OCI-LY3 (cell line): ENCODE data around the gene MRGPRX1.

Experiments
- H2AFZ ChIP-seq: fragments of 200-600, 300-600 bp; shearing (Covaris generic); 2 replicates; pipeline ENCODE4 v1.6.0; 2014; ENCODE audit warnings: antibody characterized with exemption, low read depth, low read length
- H3K27ac ChIP-seq: fragments of 200-600, 300-600 bp; sonication (generic); 2 replicates; pipeline ENCODE4 v1.5.1; 2014; ENCODE audit warnings: mild to moderate bottlenecking, low read length, moderate library complexity, mixed read lengths
- H3K27me3 ChIP-seq: fragments of 200-600, 300-600 bp; sonication (generic); 2 replicates; pipeline ENCODE4 v1.6.1; 2014; ENCODE audit warnings: low read depth, low read length, mixed read lengths
- H3K36me3 ChIP-seq: fragments of 200-600, 300-600 bp; sonication (generic); replicated peaks from 2 replicates; pipeline ENCODE3; 2014; ENCODE audit warnings: low read depth, low read length, mixed read lengths
- H3K4me1 ChIP-seq: fragments of 300-600, 200-600 bp; sonication (generic); 2 replicates; pipeline ENCODE4 v1.6.1; 2014; ENCODE audit warnings: low read length, mixed read lengths
- H3K4me2 ChIP-seq: fragments of 200-600, 300-600 bp; sonication (generic); 2 replicates; pipeline ENCODE4 v1.6.1; 2014; ENCODE audit warnings: low read length, mixed read lengths
- H3K4me3 ChIP-seq: fragments of 300-600, 200-600 bp; sonication (generic); 2 replicates; pipeline ENCODE4 v1.5.1; 2014; ENCODE audit warnings: antibody characterized with exemption, mild to moderate bottlenecking, low read length, moderate library complexity
- H3K79me2 ChIP-seq: fragments of 300-600, 200-600 bp; shearing (Covaris generic); 2 replicates; pipeline ENCODE4 v1.6.1; 2014; ENCODE audit warnings: mild to moderate bottlenecking, low read length, mixed read lengths
- H3K9ac ChIP-seq: fragments of 300-600, 200-600 bp; shearing (Covaris generic); 2 replicates; pipeline ENCODE4 v1.6.0; 2014; ENCODE audit warnings: mild to moderate bottlenecking, low read length, moderate library complexity
- H3K9me3 ChIP-seq: fragments of 200-600, 300-600 bp; shearing (Covaris generic); 2 replicates; pipeline ENCODE4 v1.6.1; 2014; ENCODE audit warnings: low read length, mixed read lengths; ENCODE audit not compliant: insufficient read depth
- H4K20me1 ChIP-seq: fragments of 200-600, 300-600 bp; sonication (generic); 2 replicates; pipeline ENCODE4 v1.6.1; 2016; ENCODE audit warnings: low read length, mixed read lengths; ENCODE audit not compliant: insufficient read depth
- EZH2phosphoT487 ChIP-seq: fragments of 200-600 bp; shearing (Covaris generic); IDR thresholded peaks from 2 replicates; pipeline ENCODE4 v1.6.1; 2018; ENCODE audit warnings: antibody characterized with exemption, mixed run types, low read depth
- TF ChIP-seq, protein P1 (sequence below): fragments of 200-600, 300-600 bp; sonication (generic); IDR thresholded peaks from 2 replicates; pipeline ENCODE4 v1.5.1; 2014; ENCODE audit warnings: antibody characterized with exemption, low read length, low read depth

MRGPRX1 gene

DNA sequence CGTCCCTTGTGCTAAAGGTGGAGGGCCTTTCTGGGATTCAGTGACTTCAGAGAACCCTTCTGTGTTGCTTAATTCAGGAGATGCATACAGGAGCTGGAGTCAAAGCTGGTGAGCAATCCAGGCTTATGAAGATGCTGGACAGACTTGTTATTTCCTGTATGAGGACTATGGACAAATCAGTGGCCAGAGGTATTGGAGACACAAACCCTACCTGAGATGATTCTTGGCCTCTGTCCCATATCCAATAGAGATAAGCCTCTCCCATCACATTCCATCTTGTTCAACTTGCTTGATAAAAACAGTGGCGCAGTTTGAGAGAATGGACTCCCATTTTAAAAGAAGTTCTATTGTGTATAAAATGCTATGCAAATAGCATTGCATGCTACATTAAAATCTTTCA, at the start of gene MRGPRX1:
Gene MRGPRX1, minus strand, starts transcription at position 101 of the 400 bp plus-strand sequence. CDS start 4,630 bp downstream, outside the sequence.
- H3K4me3 ChIP-seq = no peak within 1 kb of the TSS
- no peak within 1 kb of the TSS for H3K9ac ChIP-seq
- H3K4me1 ChIP-seq = no peaks in the 10 kb centered on the region
- no peaks in the 10 kb centered on the region for H3K9me3 ChIP-seq
- H3K79me2 ChIP-seq = no peaks in the 10 kb centered on the region
- TF ChIP-seq, protein P1, sequence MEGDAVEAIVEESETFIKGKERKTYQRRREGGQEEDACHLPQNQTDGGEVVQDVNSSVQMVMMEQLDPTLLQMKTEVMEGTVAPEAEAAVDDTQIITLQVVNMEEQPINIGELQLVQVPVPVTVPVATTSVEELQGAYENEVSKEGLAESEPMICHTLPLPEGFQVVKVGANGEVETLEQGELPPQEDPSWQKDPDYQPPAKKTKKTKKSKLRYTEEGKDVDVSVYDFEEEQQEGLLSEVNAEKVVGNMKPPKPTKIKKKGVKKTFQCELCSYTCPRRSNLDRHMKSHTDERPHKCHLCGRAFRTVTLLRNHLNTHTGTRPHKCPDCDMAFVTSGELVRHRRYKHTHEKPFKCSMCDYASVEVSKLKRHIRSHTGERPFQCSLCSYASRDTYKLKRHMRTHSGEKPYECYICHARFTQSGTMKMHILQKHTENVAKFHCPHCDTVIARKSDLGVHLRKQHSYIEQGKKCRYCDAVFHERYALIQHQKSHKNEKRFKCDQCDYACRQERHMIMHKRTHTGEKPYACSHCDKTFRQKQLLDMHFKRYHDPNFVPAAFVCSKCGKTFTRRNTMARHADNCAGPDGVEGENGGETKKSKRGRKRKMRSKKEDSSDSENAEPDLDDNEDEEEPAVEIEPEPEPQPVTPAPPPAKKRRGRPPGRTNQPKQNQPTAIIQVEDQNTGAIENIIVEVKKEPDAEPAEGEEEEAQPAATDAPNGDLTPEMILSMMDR = no peak
- TF ChIP-seq EZH2phosphoT487 = no peak
- no peak within 1 kb of the TSS for H3K4me2 ChIP-seq
- H3K27me3 ChIP-seq = peaks cover 36% of the 10 kb centered on the region; the same call in 1 of the 2 replicates
- H3K27ac ChIP-seq = no peak within 1 kb of the TSS
- no peaks in the 10 kb centered on the region for H3K36me3 ChIP-seq
- no peaks in the 10 kb centered on the region for H4K20me1 ChIP-seq
- no peak within 1 kb of the TSS for H2AFZ ChIP-seq

DNA sequence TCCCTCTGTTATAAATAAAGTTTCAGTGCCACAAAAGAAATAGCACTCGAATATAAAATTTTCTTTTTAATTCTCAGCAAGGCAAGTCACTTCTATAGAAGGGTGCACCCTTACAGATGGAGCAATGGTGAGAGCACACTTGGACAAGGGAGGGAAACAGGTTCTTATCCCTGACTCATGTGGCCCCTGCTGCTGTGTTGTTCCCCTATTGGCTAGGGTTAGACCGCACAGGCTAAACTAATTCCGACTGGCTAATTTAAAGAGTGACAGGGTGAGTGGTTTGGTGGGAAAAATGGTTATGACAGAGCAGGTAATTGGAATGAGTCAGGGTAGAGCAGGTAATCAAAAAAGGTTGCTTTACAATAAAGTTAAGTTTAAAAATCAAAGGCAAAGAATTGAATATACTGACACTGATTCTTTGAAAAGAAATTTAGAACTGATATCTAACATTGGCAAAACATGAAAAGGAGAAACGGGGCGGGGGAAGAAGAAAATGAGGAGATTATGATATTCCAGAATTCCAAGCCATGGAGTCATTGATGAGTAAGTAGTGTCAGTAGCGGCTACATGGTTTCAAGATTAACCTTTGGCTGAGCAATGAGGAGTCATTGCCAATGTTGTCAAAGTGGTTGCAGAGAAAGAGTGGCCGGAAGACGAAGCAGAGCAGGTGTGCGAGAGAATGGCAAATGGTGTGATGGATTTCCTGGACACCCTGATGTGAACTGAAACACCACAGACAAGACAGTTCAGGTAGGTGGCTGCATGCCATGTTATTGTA, 48.4 kb upstream of the MRGPRX1 start:
- TF ChIP-seq, protein P1 = no peak
- H4K20me1 ChIP-seq = no peaks in the 10 kb centered on the region
- H2AFZ ChIP-seq = no peak overlapping the region
- H3K9me3 ChIP-seq = no peaks in the 10 kb centered on the region
- H3K27me3 ChIP-seq = no peaks in the 10 kb centered on the region
- no peak overlapping the region for H3K9ac ChIP-seq
- no peaks in the 10 kb centered on the region for H3K4me1 ChIP-seq
- H3K27ac ChIP-seq = no peak overlapping the region
- H3K4me3 ChIP-seq = no peak overlapping the region
- no peaks in the 10 kb centered on the region for H3K79me2 ChIP-seq
- H3K4me2 ChIP-seq = no peak overlapping the region
- H3K36me3 ChIP-seq = no peaks in the 10 kb centered on the region

DNA sequence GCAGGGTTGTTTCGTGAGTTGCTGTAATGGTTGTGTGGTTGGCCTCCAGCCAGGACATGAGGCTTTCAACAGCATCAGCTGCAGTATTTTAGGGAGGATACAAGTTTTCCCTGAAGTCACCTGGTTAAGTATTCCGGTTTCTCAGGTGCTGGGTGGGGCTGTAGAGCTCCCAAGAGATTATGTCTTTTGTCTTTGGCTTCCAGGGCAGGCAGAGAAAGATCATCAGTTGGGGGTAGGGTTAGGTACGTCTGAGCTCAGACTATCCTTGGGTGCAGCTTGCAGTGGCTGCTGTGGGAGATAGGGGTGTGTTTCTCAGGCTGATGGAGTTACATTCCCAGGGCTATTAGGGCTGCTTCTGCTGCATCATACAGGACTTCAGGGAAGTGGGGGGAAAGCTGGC, 47.5 kb upstream of the MRGPRX1 start:
- Histone ChIP-seq H3K27me3 (no peaks in the 10 kb centered on the region), H3K9ac (no peak overlapping the region), H2AFZ (no peak overlapping the region), H3K4me1 (no peaks in the 10 kb centered on the region), H3K4me2 (no peak overlapping the region), H3K36me3 (no peaks in the 10 kb centered on the region), H3K9me3 (no peaks in the 10 kb centered on the region), H3K27ac (no peak overlapping the region), H3K4me3 (no peak overlapping the region), H4K20me1 (no peaks in the 10 kb centered on the region), H3K79me2 (no peaks in the 10 kb centered on the region)
- TF ChIP-seq, protein P1 = no peak
- no peak for TF ChIP-seq EZH2phosphoT487

DNA sequence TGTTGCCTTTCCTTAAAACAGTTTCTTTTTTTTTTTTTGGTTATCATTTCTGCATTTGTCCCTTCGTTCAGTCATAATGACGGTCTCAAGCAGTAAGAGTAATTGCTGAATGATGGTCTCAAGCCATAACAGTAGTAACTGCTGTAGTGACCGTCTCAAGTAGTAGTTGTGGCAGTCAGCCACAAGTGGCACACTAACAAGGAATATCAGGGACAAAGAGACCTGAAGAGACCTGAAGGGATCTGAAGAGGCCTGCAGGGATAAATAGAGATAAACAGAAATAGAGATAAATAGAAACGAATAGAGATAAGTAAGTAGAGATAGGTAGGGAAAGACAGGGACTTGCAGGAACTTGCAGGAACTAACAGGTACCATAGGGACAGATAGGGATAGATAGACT, 42.7 kb upstream of the MRGPRX1 start:
- Histone ChIP-seq H3K27ac (no peak overlapping the region), H4K20me1 (no peaks in the 10 kb centered on the region), H3K4me2 (no peak overlapping the region), H2AFZ (no peak overlapping the region), H3K36me3 (no peaks in the 10 kb centered on the region), H3K4me1 (no peaks in the 10 kb centered on the region), H3K79me2 (no peaks in the 10 kb centered on the region), H3K9me3 (no peaks in the 10 kb centered on the region), H3K4me3 (no peak overlapping the region), H3K27me3 (peaks cover 5% of the 10 kb centered on the region; the same call in 1 of the 2 replicates), H3K9ac (no peak overlapping the region)
- TF ChIP-seq EZH2phosphoT487 = no peak
- TF ChIP-seq, protein P1 = no peak
